ENCODE results near the gene FBXL13. TPM values are rescaled to one million over a fixed set of nuclear protein-coding genes. Genes with fewer than 3 reads are reported as not detected.
"Not testable (repeated sequence)": the region's sequence is repeated elsewhere in the genome, so short reads cannot be mapped to it uniquely, and the experiment has no call there.

The FBXL13 gene
- total and polyA plus RNA-seq, 2 of the 8 experiments (the other 6 are each of a cell fraction or from before 2014, with no cell fraction given), result 1.2 to 2.8 TPM

DNA sequence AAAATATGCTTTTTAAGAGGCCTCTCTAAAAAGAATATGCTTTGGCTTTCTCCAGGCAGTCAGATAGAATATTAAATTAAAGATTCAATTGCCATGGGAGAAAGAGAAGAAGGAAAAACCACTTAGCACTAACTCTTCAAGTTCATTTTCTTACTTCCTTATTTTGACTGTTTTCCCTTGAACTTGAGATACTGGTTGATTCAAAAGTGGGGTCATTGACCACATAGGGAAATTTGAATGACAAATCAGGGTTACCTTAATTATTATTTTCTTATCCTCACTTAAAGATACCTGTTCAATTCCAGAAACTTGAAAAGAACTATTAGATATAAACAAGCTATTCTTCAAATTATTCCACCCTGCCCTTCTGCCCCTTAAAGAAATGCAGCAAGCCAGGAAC, 298.4 kb downstream of the FBXL13 start:
- H4K20me1 ChIP-seq (replicated peaks in 1 of 2; ENCODE audit: control insufficient read depth in 1 of 2, insufficient read depth in 2 of 2, low read length in 2 of 2); H2AFZ ChIP-seq (ENCODE audit: low read length); H3K4me1 ChIP-seq (replicated peaks in 1 of 4; ENCODE audit: control insufficient read depth in 3 of 4, insufficient read depth in 4 of 4, low read length in 3 of 4); H3K23me2 ChIP-seq (ENCODE audit: low read depth, low read length); H3K27me3 ChIP-seq (replicated peaks in 1 of 4; ENCODE audit: control insufficient read depth in 3 of 4, extremely low read depth in 1 of 4, insufficient read depth in 3 of 4, low read length in 3 of 4); H2BK5ac ChIP-seq (ENCODE audit: low read depth, low read length); H4K91ac ChIP-seq (replicated peaks; ENCODE audit: insufficient read length, low read length); H3K4me3 ChIP-seq (ENCODE audit: extremely low read depth in 1 of 4, insufficient read depth in 2 of 4, low read depth in 3 of 4, low read length in 4 of 4); H3K9ac ChIP-seq (replicated peaks in 1 of 4; ENCODE audit: extremely low read depth in 1 of 4, low read depth in 3 of 4, low read length in 3 of 4); H3K9me3 ChIP-seq (ENCODE audit: insufficient read depth in 2 of 2, low read depth in 1 of 2, low read length in 1 of 2); CTCF ChIA-PET (ENCODE audit: partially characterized antibody); H3K79me2 ChIP-seq (ENCODE audit: control insufficient read depth in 1 of 2, insufficient read depth in 2 of 2, low read length in 2 of 2); H3K36me3 ChIP-seq (ENCODE audit: control insufficient read depth in 2 of 4, insufficient read depth in 4 of 4, low read length in 3 of 4); H3K27ac ChIP-seq (ENCODE audit: low read depth, low read length); H3K56ac ChIP-seq (replicated peaks; ENCODE audit: insufficient read length, low read depth, low read length); H2BK12ac ChIP-seq (ENCODE audit: low read depth, low read length); H2AK5ac ChIP-seq (ENCODE audit: low read depth, low read length); H2BK20ac ChIP-seq (ENCODE audit: low read length); H3K18ac ChIP-seq (ENCODE audit: extremely low read depth, low read length); H3K4me2 ChIP-seq (ENCODE audit: insufficient read depth in 1 of 2, low read depth in 2 of 2, low read length in 2 of 2); DNase-seq (ENCODE audit: low read depth in 1 of 2, low spot score in 2 of 2); H3K14ac ChIP-seq (ENCODE audit: insufficient read length); H4K8ac ChIP-seq (ENCODE audit: extremely low read depth, insufficient read depth, low read length); H3K23ac ChIP-seq (ENCODE audit: insufficient read length); H4K5ac ChIP-seq (ENCODE audit: insufficient read length, low read depth, low read length); H2BK15ac ChIP-seq (ENCODE audit: low read length); FAIRE-seq; H3K79me1 ChIP-seq (ENCODE audit: low read depth, low read length); H3K4ac ChIP-seq (replicated peaks; ENCODE audit: insufficient read length, low read depth, low read length); POLR2A ChIA-PET (ENCODE audit: partially characterized antibody); H2BK120ac ChIP-seq (replicated peaks; ENCODE audit: low read depth, low read length): not testable (repeated sequence)

DNA sequence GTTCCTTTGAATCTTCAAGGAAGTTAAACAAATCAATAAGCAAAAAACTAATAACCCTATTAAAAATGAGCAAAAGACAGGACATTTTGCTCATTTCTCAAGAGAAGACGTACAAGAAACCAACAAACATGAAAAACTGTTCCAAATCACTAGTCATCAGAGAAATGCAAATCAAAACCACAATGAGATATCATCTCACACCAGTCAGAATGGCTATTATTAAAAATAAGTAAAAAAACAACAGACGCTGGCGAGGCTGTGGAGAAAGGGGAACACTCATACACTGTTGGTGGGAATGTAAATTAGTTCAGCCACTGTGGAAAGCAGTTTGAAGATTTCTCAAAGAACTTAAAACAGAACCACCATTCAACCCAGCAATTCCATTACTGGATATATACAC, 304.1 kb downstream of the FBXL13 start:
- H4K20me1 ChIP-seq (replicated peaks in 1 of 2; ENCODE audit: control insufficient read depth in 1 of 2, insufficient read depth in 2 of 2, low read length in 2 of 2); H3K23me2 ChIP-seq (ENCODE audit: low read depth, low read length); POLR2A ChIA-PET (ENCODE audit: partially characterized antibody); H2BK12ac ChIP-seq (ENCODE audit: low read depth, low read length); H2AK5ac ChIP-seq (ENCODE audit: low read depth, low read length); DNase-seq (ENCODE audit: low read depth in 1 of 2, low spot score in 2 of 2); H4K91ac ChIP-seq (replicated peaks; ENCODE audit: insufficient read length, low read length); H2AFZ ChIP-seq (ENCODE audit: low read length); H3K79me2 ChIP-seq (ENCODE audit: control insufficient read depth in 1 of 2, insufficient read depth in 2 of 2, low read length in 2 of 2); H3K4ac ChIP-seq (replicated peaks; ENCODE audit: insufficient read length, low read depth, low read length); CTCF ChIA-PET (ENCODE audit: partially characterized antibody); H4K5ac ChIP-seq (ENCODE audit: insufficient read length, low read depth, low read length); H3K27me3 ChIP-seq (replicated peaks in 1 of 4; ENCODE audit: control insufficient read depth in 3 of 4, extremely low read depth in 1 of 4, insufficient read depth in 3 of 4, low read length in 3 of 4); H3K9me3 ChIP-seq (ENCODE audit: insufficient read depth in 2 of 2, low read depth in 1 of 2, low read length in 1 of 2); H2BK15ac ChIP-seq (ENCODE audit: low read length); H3K4me2 ChIP-seq (ENCODE audit: insufficient read depth in 1 of 2, low read depth in 2 of 2, low read length in 2 of 2); H2BK120ac ChIP-seq (replicated peaks; ENCODE audit: low read depth, low read length); H3K14ac ChIP-seq (ENCODE audit: insufficient read length); H3K36me3 ChIP-seq (ENCODE audit: control insufficient read depth in 2 of 4, insufficient read depth in 4 of 4, low read length in 3 of 4); H3K18ac ChIP-seq (ENCODE audit: extremely low read depth, low read length); H3K27ac ChIP-seq (ENCODE audit: low read depth, low read length); H2BK20ac ChIP-seq (ENCODE audit: low read length); H3K56ac ChIP-seq (replicated peaks; ENCODE audit: insufficient read length, low read depth, low read length); H2BK5ac ChIP-seq (ENCODE audit: low read depth, low read length); H3K4me3 ChIP-seq (ENCODE audit: extremely low read depth in 1 of 4, insufficient read depth in 2 of 4, low read depth in 3 of 4, low read length in 4 of 4); FAIRE-seq; H4K8ac ChIP-seq (ENCODE audit: extremely low read depth, insufficient read depth, low read length); H3K23ac ChIP-seq (ENCODE audit: insufficient read length); H3K79me1 ChIP-seq (ENCODE audit: low read depth, low read length); H3K4me1 ChIP-seq (replicated peaks in 1 of 4; ENCODE audit: control insufficient read depth in 3 of 4, insufficient read depth in 4 of 4, low read length in 3 of 4); H3K9ac ChIP-seq (replicated peaks in 1 of 4; ENCODE audit: extremely low read depth in 1 of 4, low read depth in 3 of 4, low read length in 3 of 4): not testable (repeated sequence)
- WGBS, 2 experiments (ENCODE audit: extremely low coverage in 1 of 2, insufficient coverage in 1 of 2, insufficient read length in 1 of 2, insufficient replicate concordance in 2 of 2, low coverage in 1 of 2, low lambda C conversion rate in 2 of 2, missing lambda C conversion rate in 1 of 2), result 81% methylated on average over 3 of the region's 3 CpGs; no CpG with 5 or more reads in 1 of the 2 experiments

All from H1 (cell line).